ES-I3 (cell line): Measurements from ENCODE around the gene CC2D1A.

Source experiments
- H3K36me3 ChIP-seq: 2 replicates; pipeline ENCODE4 v1.6.1; 2013; ENCODE audit warnings: mild to moderate bottlenecking, low read length, control low read depth, moderate library complexity; ENCODE audit not compliant: insufficient read depth
- H3K4me1 ChIP-seq: 2 replicates; pipeline ENCODE4 v1.6.1; 2013; ENCODE audit warnings: mild to moderate bottlenecking, control low read depth, low read length; ENCODE audit not compliant: insufficient read depth
- H3K9ac ChIP-seq: 2 replicates; pipeline ENCODE4 v1.6.1; 2013; ENCODE audit warnings: low read depth, mild to moderate bottlenecking, low read length, moderate library complexity
- H3K9me3 ChIP-seq: 2 replicates; pipeline ENCODE4 v1.6.1; 2013; ENCODE audit warnings: mild to moderate bottlenecking, low read length, moderate library complexity; ENCODE audit not compliant: control insufficient read depth, insufficient read depth

Gene CC2D1A

DNA sequence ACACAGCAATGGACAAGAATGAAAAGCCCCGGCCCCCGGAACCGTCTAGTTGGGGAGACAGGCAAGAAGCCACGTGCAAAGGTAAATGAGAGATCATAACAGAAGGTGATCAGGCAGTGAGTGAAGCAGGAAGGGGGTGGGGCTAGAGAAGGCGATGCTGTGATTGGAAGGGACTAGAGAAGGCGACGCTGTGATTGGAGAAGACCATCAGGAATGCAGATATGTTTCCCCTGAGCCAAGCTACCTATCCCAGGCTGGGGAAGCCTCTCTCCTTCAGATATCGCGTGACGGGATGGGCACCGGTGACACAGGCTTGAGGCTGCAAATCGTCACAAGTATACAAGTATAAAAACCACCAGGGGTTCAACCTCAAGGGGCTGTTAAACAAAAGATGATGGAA, 68.1 kb downstream of the CC2D1A start:
- H3K9ac ChIP-seq: peak overlapping the region; percentile 14; the same call in 1 of the 2 replicates

GRCh38 chr19:13975870-13976269, 69.9 kb downstream of the CC2D1A start:
- Histone ChIP-seq H3K36me3 (0 out of 2 replicates have a peak, but pooled peaks cover 3% of the 10 kb centered on the region), H3K9ac (no peak overlapping the region), H3K4me1 (peaks cover 4% of the 10 kb centered on the region; the same call in 1 of the 2 replicates), H3K9me3 (no peaks in the 10 kb centered on the region)

More for the DNA sequence above, 68.1 kb downstream of the CC2D1A start:
- Histone ChIP-seq H3K4me1 (peaks cover 4% of the 10 kb centered on the region; the same call in 1 of the 2 replicates), H3K36me3 (0 out of 2 replicates have a peak, but pooled peaks cover 3% of the 10 kb centered on the region), H3K9me3 (no peaks in the 10 kb centered on the region)

GRCh38 chr19:13976446-13976845, 70.4 kb downstream of the CC2D1A start:
- Histone ChIP-seq H3K9me3 (no peaks in the 10 kb centered on the region), H3K36me3 (0 out of 2 replicates have a peak, but pooled peaks cover 3% of the 10 kb centered on the region), H3K4me1 (peaks cover 4% of the 10 kb centered on the region; the same call in 1 of the 2 replicates), H3K9ac (no peak overlapping the region)

- Histone ChIP-seq H3K9me3 (no peaks in the 10 kb centered on the region), H3K4me1 (peaks cover 4% of the 10 kb centered on the region; the same call in 1 of the 2 replicates), H3K9ac (peak overlapping the region; percentile 46; the same call in 1 of the 2 replicates), H3K36me3 (no peaks in the 10 kb centered on the region; the same call in 1 of the 2 replicates)
Observed at GRCh38 chr19:13977803-13978202, 71.8 kb downstream of the CC2D1A start.

- Histone ChIP-seq H3K9ac (peak overlapping the region; percentile 79), H3K4me1 (peaks cover 4% of the 10 kb centered on the region; the same call in 1 of the 2 replicates), H3K9me3 (no peaks in the 10 kb centered on the region), H3K36me3 (no peaks in the 10 kb centered on the region; the same call in 1 of the 2 replicates)
Observed at GRCh38 chr19:13978351-13979243, 72.6 kb downstream of the CC2D1A start.

DNA sequence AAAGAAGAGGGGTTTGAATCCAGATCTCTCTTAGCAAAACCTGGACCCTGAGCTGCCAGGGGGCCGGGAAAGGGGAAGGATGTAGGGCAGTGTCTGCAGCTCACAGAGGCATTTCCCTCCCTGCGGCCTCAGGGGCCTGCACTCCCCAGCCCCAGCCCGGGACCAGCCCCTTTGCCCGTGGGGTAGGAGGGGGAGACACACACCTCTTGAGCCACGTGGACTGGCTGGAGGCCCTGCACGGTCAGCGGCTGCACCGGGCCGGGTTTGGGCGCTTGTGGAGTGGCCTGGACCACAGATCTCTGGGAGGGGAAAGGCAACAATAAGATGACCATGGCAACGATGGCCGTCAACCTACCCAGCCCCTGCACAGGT, 73.2 kb downstream of the CC2D1A start:
- Histone ChIP-seq H3K9me3 (no peaks in the 10 kb centered on the region), H3K9ac (peak overlapping the region; percentile 79), H3K36me3 (no peaks in the 10 kb centered on the region; the same call in 1 of the 2 replicates), H3K4me1 (peaks cover 7% of the 10 kb centered on the region; the same call in 1 of the 2 replicates)

DNA sequence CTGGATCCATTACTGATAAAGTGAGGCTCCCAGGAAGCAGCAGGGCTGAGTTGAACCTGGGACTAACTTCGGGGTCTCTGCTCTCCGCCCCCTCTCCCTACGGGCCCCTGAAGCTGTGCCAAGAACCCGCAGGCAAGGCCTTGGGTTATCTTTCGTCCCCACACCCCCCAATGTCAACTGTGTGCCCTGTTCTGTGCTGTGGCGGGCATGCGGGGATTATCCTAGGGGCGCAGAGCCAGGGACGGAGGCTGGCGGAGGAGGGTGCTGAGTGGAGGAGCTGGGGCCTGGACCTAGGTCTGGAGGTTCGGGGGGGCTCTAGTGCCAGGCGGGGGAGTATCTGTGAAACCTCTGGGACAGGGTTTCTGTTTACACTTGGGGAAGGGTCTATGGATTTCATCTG, 73.7 kb downstream of the CC2D1A start:
- Histone ChIP-seq H3K9ac (peak overlapping the region; percentile 79; the same call in 1 of the 2 replicates), H3K4me1 (peaks cover 7% of the 10 kb centered on the region; the same call in 1 of the 2 replicates), H3K36me3 (no peaks in the 10 kb centered on the region; the same call in 1 of the 2 replicates), H3K9me3 (no peaks in the 10 kb centered on the region)

GRCh38 chr19:13980340-13980739, 74.3 kb downstream of the CC2D1A start:
- Histone ChIP-seq H3K4me1 (peaks cover 8% of the 10 kb centered on the region), H3K36me3 (no peaks in the 10 kb centered on the region; the same call in 1 of the 2 replicates), H3K9me3 (no peaks in the 10 kb centered on the region), H3K9ac (no peak overlapping the region)
